Measurements from ENCODE around the gene CTU1.

Gene CTU1

GRCh38 chr19:51091895-51092873, 16.0 kb downstream of the CTU1 start:
- FAIRE-seq = no peak
- no peak for DNase-seq (ENCODE audit: insufficient read length, low spot score)
- no peak for TF ChIP-seq POLR2A (IDR thresholded peaks at IDR 0.05; ENCODE audit: low read depth, low read length)

DNA sequence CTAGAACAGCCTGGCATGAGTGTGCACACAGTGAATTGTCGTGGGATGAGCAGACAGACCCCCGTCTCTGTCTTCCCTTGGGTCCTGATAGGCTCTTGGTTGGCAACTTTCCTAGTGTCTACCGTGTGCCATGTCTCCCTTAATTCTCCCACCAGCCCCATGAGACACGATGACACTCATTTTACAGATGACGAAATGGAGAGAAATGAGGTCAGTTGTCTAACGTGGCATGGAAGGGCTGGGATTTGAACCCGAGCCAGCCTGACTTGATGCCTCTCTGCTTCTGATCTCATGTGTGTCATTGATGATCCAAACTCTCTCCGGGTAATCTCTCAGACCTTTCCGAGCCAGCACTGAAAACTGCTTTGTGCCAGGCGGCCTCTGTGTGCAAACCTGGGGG, 17.1 kb downstream of the CTU1 start:
- FAIRE-seq = no peak
- no peak for DNase-seq (ENCODE audit: insufficient read length, low spot score)
- TF ChIP-seq POLR2A (IDR thresholded peaks at IDR 0.05; ENCODE audit: low read depth, low read length) = no peak

GRCh38 chr19:51090471-51090870, 17.7 kb downstream of the CTU1 start:
- no peak for TF ChIP-seq POLR2A (IDR thresholded peaks at IDR 0.05; ENCODE audit: low read depth, low read length)
- FAIRE-seq (no peak), DNase-seq (ENCODE audit: insufficient read length, low spot score) (no peak)

GRCh38 chr19:51089786-51090185, 18.4 kb downstream of the CTU1 start:
- no peak for FAIRE-seq

DNA sequence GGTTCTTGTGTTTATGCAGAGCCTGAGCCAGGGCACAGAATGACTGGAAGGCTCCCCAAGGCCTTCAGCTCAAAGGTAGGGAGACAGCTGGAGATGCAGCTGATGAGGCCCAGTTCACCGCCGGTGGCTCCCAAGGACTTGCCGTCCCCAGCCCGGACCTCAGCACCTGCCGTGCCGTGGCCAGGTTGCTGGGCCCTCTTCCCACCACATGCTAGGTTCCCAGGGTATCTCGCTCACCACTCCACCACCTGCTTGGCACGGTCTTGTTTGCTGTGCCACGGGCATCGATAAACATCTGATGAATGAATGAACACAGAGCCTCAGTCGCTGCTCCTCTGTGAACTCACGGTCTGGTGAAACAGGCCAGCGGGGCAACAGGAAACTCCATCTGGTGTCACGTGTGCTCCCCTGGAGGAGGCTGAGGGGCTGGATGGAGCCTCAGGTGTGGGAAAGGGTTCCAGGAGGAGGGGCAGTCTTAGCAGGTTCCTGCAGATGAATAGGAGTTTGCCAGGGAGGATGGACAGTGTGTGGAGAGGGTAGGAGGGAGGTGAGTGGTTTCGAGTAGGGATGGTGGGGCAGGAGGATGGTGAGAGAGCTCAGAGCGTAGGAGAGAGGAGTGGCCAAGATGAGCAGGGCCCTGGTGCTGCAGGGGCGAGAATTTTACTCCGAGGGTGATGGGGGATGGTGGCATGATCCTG, 21.9 kb downstream of the CTU1 start:
- no peak for DNase-seq (ENCODE audit: insufficient read length, low spot score)
- no peak for TF ChIP-seq POLR2A (IDR thresholded peaks at IDR 0.05; ENCODE audit: low read depth, low read length)
- FAIRE-seq = no peak

More at GRCh38 chr19:51089786-51090185, 18.4 kb downstream of the CTU1 start:
- TF ChIP-seq POLR2A (IDR thresholded peaks at IDR 0.05; ENCODE audit: low read depth, low read length) = no peak
- DNase-seq (ENCODE audit: insufficient read length, low spot score) = no peak

GRCh38 chr19:51084505-51084904, 23.7 kb downstream of the CTU1 start:
- no peak for FAIRE-seq
- no peak for TF ChIP-seq POLR2A (IDR thresholded peaks at IDR 0.05; ENCODE audit: low read depth, low read length)
- no peak for DNase-seq (ENCODE audit: insufficient read length, low spot score)

DNA sequence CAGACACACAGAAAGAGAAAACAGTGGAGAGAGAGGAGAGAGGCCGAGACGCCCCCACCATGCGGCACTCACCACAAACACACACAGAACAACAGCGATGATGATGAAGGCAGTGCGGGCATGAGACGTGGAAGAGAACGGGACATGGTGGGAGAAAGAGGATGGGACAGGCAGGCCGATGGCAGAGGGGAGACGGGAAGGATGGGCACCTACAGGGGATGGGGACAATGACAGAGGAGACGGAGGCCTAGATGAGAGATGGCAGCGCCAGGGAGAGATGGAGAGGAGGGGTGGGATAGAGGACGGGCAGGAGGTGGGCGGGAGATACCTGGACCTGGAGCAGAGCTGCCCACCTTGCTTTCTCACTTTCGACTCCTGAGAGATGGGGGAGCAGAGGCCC, 24.4 kb downstream of the CTU1 start:
- FAIRE-seq (no peak), DNase-seq (ENCODE audit: insufficient read length, low spot score) (no peak)
- no peak for TF ChIP-seq POLR2A (IDR thresholded peaks at IDR 0.05; ENCODE audit: low read depth, low read length)

DNA sequence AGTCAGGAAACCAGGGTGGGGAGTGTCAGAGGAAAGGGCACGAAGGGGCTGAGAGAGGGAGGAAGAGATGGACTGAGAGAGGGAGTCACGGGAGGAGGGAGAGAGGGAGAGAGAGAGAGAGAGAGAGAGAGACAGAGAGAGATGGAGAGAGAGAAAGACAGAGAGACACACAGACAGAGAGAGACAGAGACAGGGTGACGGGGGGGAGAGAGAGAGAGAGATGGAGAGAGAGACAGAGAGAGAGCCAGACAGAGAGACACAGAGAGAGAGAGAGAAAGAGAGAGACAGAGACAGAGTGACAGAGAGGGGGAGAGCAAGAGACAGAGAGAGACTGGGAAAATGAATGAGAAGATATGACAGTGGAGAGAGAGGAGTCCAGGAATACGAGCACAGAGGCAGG, 25.0 kb downstream of the CTU1 start:
- DNase-seq (ENCODE audit: insufficient read length, low spot score) (no peak), FAIRE-seq (no peak)
- no peak for TF ChIP-seq POLR2A (IDR thresholded peaks at IDR 0.05; ENCODE audit: low read depth, low read length)

GRCh38 chr19:51082611-51083010, 25.6 kb downstream of the CTU1 start, which contains the start of gene KLK14:
TSS of gene KLK14 (minus strand) at chr19:51082887. CDS start at chr19:51082614, 273 bp downstream.
- DNase-seq (ENCODE audit: insufficient read length, low spot score) (no peak), FAIRE-seq (no peak)

DNA sequence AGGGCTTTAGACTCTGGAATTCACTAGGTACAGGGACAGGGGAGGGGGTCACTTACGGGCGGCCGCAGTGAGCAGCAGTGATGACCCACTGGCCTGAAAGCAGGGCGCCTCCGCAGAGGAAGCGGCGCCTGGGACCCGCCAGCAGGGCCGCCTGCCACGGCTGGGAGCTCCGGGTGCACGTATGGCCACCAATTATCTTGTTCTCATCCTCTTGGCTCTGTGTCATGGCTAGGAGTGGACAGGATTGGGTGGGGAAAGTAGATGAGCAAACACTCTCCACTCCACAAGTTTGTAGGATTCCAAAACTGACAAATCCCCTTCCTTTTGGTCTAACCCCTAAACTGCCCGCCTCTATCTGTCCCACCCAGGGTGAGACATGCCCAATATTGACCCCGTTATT, 26.7 kb downstream of the CTU1 start:
- TF ChIP-seq POLR2A (IDR thresholded peaks at IDR 0.05; ENCODE audit: low read depth, low read length) = no peak
- no peak for FAIRE-seq

More at GRCh38 chr19:51082611-51083010, 25.6 kb downstream of the CTU1 start, which contains the start of gene KLK14:
- no peak for TF ChIP-seq POLR2A (IDR thresholded peaks at IDR 0.05; ENCODE audit: low read depth, low read length)

DNA sequence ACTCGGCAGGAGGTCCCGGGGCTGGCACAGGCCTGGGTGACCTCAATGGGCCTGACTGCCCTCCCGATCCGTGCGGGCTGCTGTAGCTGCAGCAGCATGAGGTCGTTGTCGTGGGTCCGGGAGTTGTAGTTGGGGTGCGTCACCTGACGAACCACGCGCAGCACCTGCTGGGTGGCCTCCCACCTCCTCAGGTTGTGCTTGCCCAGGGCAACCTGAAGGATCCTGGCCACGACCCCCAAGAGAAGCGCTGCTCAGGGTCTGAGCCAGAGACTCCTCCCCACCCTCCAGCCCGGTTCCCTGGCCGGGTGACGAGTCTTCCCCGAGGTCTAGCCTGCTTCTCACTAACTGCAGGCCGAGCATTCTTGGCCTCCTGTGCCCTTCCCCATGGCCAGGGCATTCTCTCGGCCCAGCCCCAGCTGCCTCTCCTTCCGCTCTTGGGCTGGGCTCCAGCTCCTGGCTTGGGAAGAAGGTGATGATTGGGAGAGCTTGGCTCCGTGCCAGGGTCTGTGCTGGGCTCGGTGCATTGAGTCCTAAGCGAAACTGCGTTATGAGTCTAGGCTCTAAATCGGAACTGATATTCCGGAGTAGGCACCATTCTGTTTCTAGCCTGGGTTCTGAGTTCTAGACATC, 28.6 kb downstream of the CTU1 start:
- DNase-seq (ENCODE audit: insufficient read length, low spot score) (no peak), FAIRE-seq (no peak)
- TF ChIP-seq POLR2A (IDR thresholded peaks at IDR 0.05; ENCODE audit: low read depth, low read length) = no peak

More for the DNA sequence above, 26.7 kb downstream of the CTU1 start:
- no peak for DNase-seq (ENCODE audit: insufficient read length, low spot score)

- no peak for TF ChIP-seq POLR2A (IDR thresholded peaks at IDR 0.05; ENCODE audit: low read depth, low read length)
- no peak for FAIRE-seq
These were observed 29.5 kb downstream of the CTU1 start for GRCh38 chr19:51078731-51079130.

GRCh38 chr19:51078104-51078503, 30.1 kb downstream of the CTU1 start:
- FAIRE-seq = no peak
- no peak for TF ChIP-seq POLR2A (IDR thresholded peaks at IDR 0.05; ENCODE audit: low read depth, low read length)

More at GRCh38 chr19:51078731-51079130, 29.5 kb downstream of the CTU1 start:
- no peak for DNase-seq (ENCODE audit: insufficient read length, low spot score)

More at GRCh38 chr19:51078104-51078503, 30.1 kb downstream of the CTU1 start:
- no peak for DNase-seq (ENCODE audit: insufficient read length, low spot score)

All from H54 (cell line).